IMR-90 (cell line): Measurements from ENCODE around the gene ZFAND5. TPM values are rescaled to one million over a fixed set of nuclear protein-coding genes. Genes with fewer than 3 reads are reported as not detected.

Experiments
- ATAC-seq: fragments of 200-7000 bp; cut with Tn5 transposase; 2 replicates; pipeline ENCODE4 v1.9.1; 2020; ENCODE audit warnings: low read depth, mild to moderate bottlenecking, moderate library complexity
- BruUV-seq: library from RNA; stranded (reverse); fragments of 400-500 nt; replicated peaks from 2 replicates; lab custom pipeline; 2021; lab: Mats Ljungman, UMichigan
- CTCF ChIA-PET: fragments of 300-600 bp; formaldehyde crosslinking; extraction: SDS; loops from one replicate; lab custom pipeline; 2021; ENCODE audit warnings: antibody characterized with exemption; lab: Yijun Ruan, JAX
- POLR2A ChIA-PET: fragments of 300-600 bp; sonication (Branson Sonifier 250); formaldehyde crosslinking; loops from one replicate; lab custom pipeline; 2022; ENCODE audit warnings: antibody characterized with exemption; ENCODE audit not compliant: unreplicated experiment; lab: Charles Lee
- DNase-seq: peaks from one replicate; pipeline ENCODE4 v3.0.0; 2013
- H2AFZ ChIP-seq: replicated peaks from 2 replicates; pipeline ENCODE3; 2013; ENCODE audit warnings: low read length, mild to moderate bottlenecking; ENCODE audit not compliant: poor library complexity
- H2AK5ac ChIP-seq: 2 replicates; pipeline ENCODE4 v1.6.1; 2013; ENCODE audit warnings: low read depth, low read length, inconsistent platforms
- H2AK9ac ChIP-seq: replicated peaks from 2 replicates; pipeline ENCODE3; 2013; ENCODE audit warnings: mild to moderate bottlenecking, low read depth, low read length, moderate library complexity; ENCODE audit not compliant: poor library complexity
- H2BK120ac ChIP-seq: 2 replicates; pipeline ENCODE4 v1.6.1; 2013; ENCODE audit warnings: low read depth, low read length, inconsistent platforms
- H2BK15ac ChIP-seq: 3 replicates; pipeline ENCODE4 v1.6.1; 2013; ENCODE audit warnings: low read depth, low read length, inconsistent platforms
- H2BK20ac ChIP-seq: 2 replicates; pipeline ENCODE4 v1.6.1; 2013; ENCODE audit warnings: low read depth, mild to moderate bottlenecking, inconsistent platforms, low read length, moderate library complexity
- H2BK5ac ChIP-seq: 2 replicates; pipeline ENCODE4 v1.6.1; 2013; ENCODE audit warnings: mild to moderate bottlenecking, low read depth, low read length, inconsistent platforms; ENCODE audit not compliant: poor library complexity, severe bottlenecking
- H3K14ac ChIP-seq: replicated peaks from 2 replicates; pipeline ENCODE4 v1.6.1; 2013; ENCODE audit warnings: low read depth, low read length, inconsistent platforms
- H3K18ac ChIP-seq: 2 replicates; pipeline ENCODE4 v1.6.1; 2013; ENCODE audit warnings: low read depth, low read length, control low read depth
- H3K23ac ChIP-seq: 2 replicates; pipeline ENCODE4 v1.6.1; 2013; ENCODE audit warnings: low read depth, low read length, inconsistent platforms
- H3K27ac ChIP-seq: 2 replicates; pipeline ENCODE4 v1.5.1; 2013; ENCODE audit warnings: mild to moderate bottlenecking, control low read depth, low read length; ENCODE audit not compliant: insufficient read depth
- H3K27me3 ChIP-seq: 2 replicates; pipeline ENCODE4 v1.6.1; 2013; ENCODE audit warnings: low read length; ENCODE audit not compliant: control insufficient read depth, insufficient read depth
- H3K36me3 ChIP-seq: 2 replicates; pipeline ENCODE4 v1.6.1; 2013; ENCODE audit warnings: low read length, mixed read lengths; ENCODE audit not compliant: control insufficient read depth, insufficient read depth
- H3K4ac ChIP-seq: 2 replicates; pipeline ENCODE4 v1.6.1; 2013; ENCODE audit warnings: low read depth, low read length, inconsistent platforms
- H3K4me1 ChIP-seq: 2 replicates; pipeline ENCODE4 v1.6.1; 2013; ENCODE audit warnings: low read length, mixed read lengths; ENCODE audit not compliant: control insufficient read depth, insufficient read depth
- H3K4me2 ChIP-seq: 2 replicates; pipeline ENCODE4 v1.6.1; 2013; ENCODE audit warnings: low read depth, mild to moderate bottlenecking, control low read depth, low read length, moderate library complexity
- H3K4me3 ChIP-seq: 2 replicates; pipeline ENCODE4 v1.5.1; 2013; ENCODE audit warnings: low read depth, mild to moderate bottlenecking, control low read depth, low read length, moderate library complexity; ENCODE audit not compliant: insufficient read depth
- H3K56ac ChIP-seq: 2 replicates; pipeline ENCODE4 v1.6.1; 2013; ENCODE audit warnings: low read length, inconsistent platforms; ENCODE audit not compliant: insufficient read depth; ENCODE audit errors: extremely low read depth
- H3K79me1 ChIP-seq, 2 experiments: 2 replicates each; pipeline ENCODE4 v1.6.1; 2013; ENCODE audit warnings: low read length in 2 of 2, inconsistent platforms in 1 of 2, low read depth in 1 of 2
- H3K9ac ChIP-seq: 2 replicates; pipeline ENCODE4 v1.6.1; 2013; ENCODE audit warnings: low read depth, low read length, control low read depth
- H3K9me1 ChIP-seq: 2 replicates; pipeline ENCODE4 v1.6.1; 2013; ENCODE audit warnings: low read length, inconsistent platforms; ENCODE audit not compliant: insufficient read depth
- H3K9me3 ChIP-seq: 2 replicates; pipeline ENCODE4 v1.6.1; 2013; ENCODE audit warnings: low read length; ENCODE audit not compliant: control insufficient read depth, insufficient read depth
- H4K20me1 ChIP-seq: 2 replicates; pipeline ENCODE4 v1.6.1; 2013; ENCODE audit warnings: low read length, inconsistent platforms; ENCODE audit not compliant: insufficient read depth
- H4K5ac ChIP-seq: 2 replicates; pipeline ENCODE4 v1.6.1; 2013; ENCODE audit warnings: mild to moderate bottlenecking, low read depth, low read length, control low read depth
- H4K8ac ChIP-seq, 2 experiments: 2 replicates each; pipeline ENCODE4 v1.6.1; 2013; ENCODE audit warnings: low read depth in 2 of 2, low read length in 2 of 2, control low read depth in 1 of 2, inconsistent platforms in 1 of 2
- H4K91ac ChIP-seq: 2 replicates; pipeline ENCODE4 v1.6.1; 2013; ENCODE audit warnings: low read depth, low read length, inconsistent platforms; ENCODE audit not compliant: insufficient read depth
- BHLHE40 ChIP-seq: fragments of 150-350 bp; IDR thresholded peaks from 2 replicates; pipeline ENCODE4 v1.6.1; 2016; ENCODE audit warnings: mild to moderate bottlenecking, low read depth, low read length
- CEBPB ChIP-seq: IDR thresholded peaks from 2 replicates; pipeline ENCODE4 v1.6.1; 2012; ENCODE audit warnings: low read depth, low read length, improper control_type of control experiment
- CHD1 ChIP-seq: IDR thresholded peaks from 2 replicates; pipeline ENCODE4 v1.6.1; 2012; ENCODE audit warnings: low read depth, low read length, improper control_type of control experiment
- FOS ChIP-seq: fragments of 150-350 bp; IDR thresholded peaks from 2 replicates; pipeline ENCODE4 v1.6.1; 2016; ENCODE audit warnings: low read depth, low read length
- MAFK ChIP-seq: IDR thresholded peaks from 2 replicates; pipeline ENCODE4 v1.6.1; 2012; ENCODE audit warnings: low read depth, low read length, improper control_type of control experiment
- MAZ ChIP-seq: IDR thresholded peaks from 2 replicates; pipeline ENCODE4 v1.6.1; 2012; ENCODE audit warnings: low read depth, mild to moderate bottlenecking, low read length, improper control_type of control experiment, moderate library complexity, borderline replicate concordance
- MXI1 ChIP-seq: IDR thresholded peaks from 2 replicates; pipeline ENCODE4 v1.6.1; 2012; ENCODE audit warnings: low read depth, mild to moderate bottlenecking, low read length, moderate library complexity, borderline replicate concordance
- NFE2L2 ChIP-seq: fragments of 150-350 bp; IDR thresholded peaks from 2 replicates; pipeline ENCODE4 v1.6.1; 2016; ENCODE audit warnings: low read depth, mild to moderate bottlenecking, low read length
- POLR2A ChIP-seq: IDR thresholded peaks from 2 replicates; pipeline ENCODE4 v1.6.1; 2012; ENCODE audit warnings: mild to moderate bottlenecking, low read depth, low read length
- RCOR1 ChIP-seq: IDR thresholded peaks from 2 replicates; pipeline ENCODE4 v1.6.1; 2012; ENCODE audit warnings: mild to moderate bottlenecking, low read length, improper control_type of control experiment; ENCODE audit not compliant: insufficient replicate concordance
- RFX5 ChIP-seq: IDR thresholded peaks from 2 replicates; pipeline ENCODE4 v1.8.0; 2012; ENCODE audit warnings: low read depth, mild to moderate bottlenecking, low read length, moderate library complexity
- WGBS, 2 experiments: methylation state at CpG; one replicate each; pipeline versions ENCODE4 v1.1.5 to v1.1.7; 2013; ENCODE audit warnings: missing lambda C conversion rate in 2 of 2; ENCODE audit not compliant: insufficient read length in 1 of 2; ENCODE audit errors: extremely low coverage in 2 of 2; 5-methylcytosine and 5-hydroxymethylcytosine counted together
- dilution Hi-C: fragments of 300-500 bp; cut with HindIII; formaldehyde crosslinking; loops from one replicate; pipeline ENCODE4 v1.14.3; 2018; ENCODE audit warnings: low sequenced_read_pairs; ENCODE audit not compliant: unreplicated experiment
- in situ Hi-C: fragments of 300-500 bp; cut with MboI; formaldehyde crosslinking; loops from 3 replicates; pipeline ENCODE4 v1.14.3; 2019; ENCODE audit warnings: low sequenced_read_pairs, inconsistent platforms, mixed read lengths
- intact Hi-C: fragments of 100-400 bp; cut with micrococcal nuclease; formaldehyde crosslinking; loops from 2 replicates; pipeline ENCODE4 v1.10.0; 2022
- polyA plus RNA-seq, 3 experiments: library from polyadenylated mRNA; depleted of rRNA; stranded (reverse); fragments of >200 nt; gene quantifications; 2 replicates each; pipeline ENCODE4 v1.2.3, GENCODE V29; 2012; ENCODE audit warnings: low replicate concordance in 1 of 3
- total RNA-seq: library from RNA; depleted of rRNA; stranded (reverse); fragments of >200 nt; gene quantifications from 2 replicates; pipeline ENCODE4 v1.2.3, GENCODE V29; 2012
- TF ChIP-seq, protein P1 (sequence below): conservative IDR thresholded peaks from 2 replicates; pipeline ENCODE4 v1.5.1; 2012; ENCODE audit warnings: mild to moderate bottlenecking, low read depth, low read length, improper control_type of control experiment

The ZFAND5 gene
- total and polyA plus RNA-seq, 2 of the 4 experiments (the other 2 are of a cell fraction): 35.8 to 85.2 TPM

DNA sequence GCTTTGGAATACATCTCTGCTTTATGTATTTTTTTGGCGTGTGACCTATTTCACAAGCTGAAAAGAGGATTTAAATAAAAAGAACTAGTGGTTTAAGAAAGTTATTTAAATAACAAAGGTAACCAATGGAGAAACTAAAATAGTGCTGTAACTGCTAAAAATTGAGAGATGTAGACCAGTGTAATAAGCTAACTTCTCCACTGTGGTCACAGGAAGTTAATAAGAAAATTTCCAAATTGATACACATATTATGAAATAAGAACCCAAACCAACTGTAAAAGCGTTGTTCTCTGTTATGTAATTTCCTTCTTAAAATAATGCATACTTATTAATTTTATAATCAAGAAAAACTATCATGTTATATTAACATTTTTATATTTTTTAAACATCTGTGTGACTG is 29.1 kb upstream of the ZFAND5 start:
- ChIA-PET CTCF (interaction anchor here (0.8 to 1.0 kb wide), 2 partner anchors 9 to 35 kb away, joined by 3 read pairs; no protein-coding TSS in a partner anchor), POLR2A (no interaction called here)

More for the DNA sequence above, 29.1 kb upstream of the ZFAND5 start:
- Histone ChIP-seq H4K20me1 (no peaks in the 10 kb centered on the region), H3K56ac (no peak overlapping the region), H2AFZ (no peak overlapping the region), H3K4me1 (peaks cover 4% of the 10 kb centered on the region), H4K8ac (no peak overlapping the region), H2BK5ac (no peak overlapping the region), H3K27ac (no peak overlapping the region), H3K18ac (no peak overlapping the region), H2BK120ac (no peak overlapping the region), H3K23ac (no peak overlapping the region), H2AK5ac (no peak overlapping the region), H3K14ac (no peak overlapping the region), H3K9me1 (peaks cover 3% of the 10 kb centered on the region; the same call in 1 of the 2 replicates), H3K79me1 (no peaks in the 10 kb centered on the region), H3K27me3 (no peaks in the 10 kb centered on the region), H4K91ac (no peak overlapping the region), H3K36me3 (no peaks in the 10 kb centered on the region), H2BK20ac (no peak overlapping the region), H3K9me3 (no peaks in the 10 kb centered on the region), H4K5ac (no peak overlapping the region), H3K4ac (no peak overlapping the region), H2AK9ac (no peak overlapping the region), H2BK15ac (no peak overlapping the region), H3K4me2 (no peak overlapping the region), H3K4me3 (no peak overlapping the region), H3K9ac (no peak overlapping the region)
- dilution Hi-C loops (no loop called here), in situ Hi-C loops (loop anchor here (5.0 kb wide), 1 partner anchor 48 kb away; no protein-coding TSS in a partner anchor), intact Hi-C loops (no loop called here)
- WGBS, 2 experiments: no CpG with 5 or more reads among the region's 2 CpGs
- no TSS peak for BruUV-seq
- TF ChIP-seq CHD1 (no peak), MAZ (no peak), RFX5 (no peak), POLR2A (no peak), NFE2L2 (no peak), MAFK (no peak), CEBPB (no peak), MXI1 (no peak), BHLHE40 (no peak), FOS (no peak), RCOR1 (no peak)
- TF ChIP-seq, protein P1, sequence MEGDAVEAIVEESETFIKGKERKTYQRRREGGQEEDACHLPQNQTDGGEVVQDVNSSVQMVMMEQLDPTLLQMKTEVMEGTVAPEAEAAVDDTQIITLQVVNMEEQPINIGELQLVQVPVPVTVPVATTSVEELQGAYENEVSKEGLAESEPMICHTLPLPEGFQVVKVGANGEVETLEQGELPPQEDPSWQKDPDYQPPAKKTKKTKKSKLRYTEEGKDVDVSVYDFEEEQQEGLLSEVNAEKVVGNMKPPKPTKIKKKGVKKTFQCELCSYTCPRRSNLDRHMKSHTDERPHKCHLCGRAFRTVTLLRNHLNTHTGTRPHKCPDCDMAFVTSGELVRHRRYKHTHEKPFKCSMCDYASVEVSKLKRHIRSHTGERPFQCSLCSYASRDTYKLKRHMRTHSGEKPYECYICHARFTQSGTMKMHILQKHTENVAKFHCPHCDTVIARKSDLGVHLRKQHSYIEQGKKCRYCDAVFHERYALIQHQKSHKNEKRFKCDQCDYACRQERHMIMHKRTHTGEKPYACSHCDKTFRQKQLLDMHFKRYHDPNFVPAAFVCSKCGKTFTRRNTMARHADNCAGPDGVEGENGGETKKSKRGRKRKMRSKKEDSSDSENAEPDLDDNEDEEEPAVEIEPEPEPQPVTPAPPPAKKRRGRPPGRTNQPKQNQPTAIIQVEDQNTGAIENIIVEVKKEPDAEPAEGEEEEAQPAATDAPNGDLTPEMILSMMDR: no peak
- DNase-seq (no peak), ATAC-seq (no peak)
